AML-193 (cell line): ENCODE results near the gene AQP12A.

Experiments used
- DNase-seq, 2 experiments: peaks; one replicate each; lab custom pipeline; 2025; lab: John Stamatoyannopoulos, UW

Gene AQP12A

GRCh38 chr2:240723851-240724250 lies 32.2 kb downstream of the AQP12A start:
- no peak for DNase-seq

DNA sequence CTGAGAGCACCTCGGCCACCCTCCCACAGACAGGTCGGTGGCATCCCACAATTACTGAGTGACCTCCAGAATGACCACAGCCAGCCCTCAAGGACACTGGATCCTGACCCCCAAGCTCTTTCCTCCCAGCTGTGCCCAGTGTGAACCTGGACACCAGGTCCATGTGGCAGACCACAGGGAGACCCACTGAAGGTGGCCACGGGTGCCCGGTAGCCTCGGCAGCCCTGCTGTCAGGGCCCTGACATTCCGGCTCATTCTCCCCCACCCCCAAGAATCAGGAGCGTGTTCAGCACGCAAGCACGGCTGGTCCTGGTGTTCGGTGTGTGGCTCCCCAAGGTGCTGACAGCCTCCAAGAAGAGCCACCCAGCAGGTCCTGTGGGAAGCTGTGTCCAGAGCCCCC lies 32.8 kb downstream of the AQP12A start:
- no peak for DNase-seq

GRCh38 chr2:240725266-240725665 lies 33.6 kb downstream of the AQP12A start:
- no peak for DNase-seq

- DNase-seq: no peak
These were observed 34.0 kb downstream of the AQP12A start for GRCh38 chr2:240725671-240726070.

- no peak for DNase-seq
These were observed 35.2 kb downstream of the AQP12A start for GRCh38 chr2:240726876-240727275.

GRCh38 chr2:240727439-240727838 lies 35.8 kb downstream of the AQP12A start:
- no peak for DNase-seq

- DNase-seq: no peak
These were observed 36.2 kb downstream of the AQP12A start for GRCh38 chr2:240727913-240728312.

DNA sequence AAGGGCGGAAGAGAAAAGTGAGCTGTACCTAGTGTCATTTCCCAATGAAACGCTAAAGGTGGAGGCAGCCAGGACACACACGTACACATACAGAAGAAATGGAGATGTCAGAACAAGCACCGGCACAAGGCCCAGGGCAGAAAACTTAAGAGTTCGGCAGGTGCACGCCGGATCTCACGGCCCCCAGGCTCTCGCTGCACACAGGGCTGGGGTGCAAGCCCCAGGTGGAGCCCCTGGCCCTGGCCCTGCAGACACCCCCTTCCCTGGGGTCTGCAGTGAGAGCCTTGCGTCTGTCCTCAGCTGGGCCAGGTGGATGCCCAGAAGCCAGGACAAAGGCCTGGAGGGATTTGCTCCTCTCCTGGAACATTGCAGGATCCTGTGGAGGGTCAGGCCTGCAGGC lies 36.7 kb downstream of the AQP12A start:
- DNase-seq: no peak

DNA sequence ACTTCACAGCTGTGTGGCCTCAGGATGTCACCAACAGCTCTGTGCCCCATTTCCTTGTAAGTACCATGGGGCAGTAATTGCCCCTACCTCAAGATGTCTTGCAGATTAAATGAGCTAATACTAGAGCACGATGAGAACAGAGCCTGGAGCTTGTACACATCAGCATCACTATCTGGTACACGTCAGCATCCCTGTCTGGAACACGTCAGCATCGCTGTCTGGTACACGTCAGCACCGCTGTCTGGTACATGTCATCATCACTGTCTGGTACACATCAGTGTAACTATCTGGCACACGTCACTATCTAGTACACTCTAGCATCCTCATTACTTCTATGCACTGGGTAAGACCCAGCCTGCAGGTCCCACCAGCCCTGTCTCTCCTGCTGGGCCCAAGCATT lies 37.2 kb downstream of the AQP12A start:
- DNase-seq: no peak

DNA sequence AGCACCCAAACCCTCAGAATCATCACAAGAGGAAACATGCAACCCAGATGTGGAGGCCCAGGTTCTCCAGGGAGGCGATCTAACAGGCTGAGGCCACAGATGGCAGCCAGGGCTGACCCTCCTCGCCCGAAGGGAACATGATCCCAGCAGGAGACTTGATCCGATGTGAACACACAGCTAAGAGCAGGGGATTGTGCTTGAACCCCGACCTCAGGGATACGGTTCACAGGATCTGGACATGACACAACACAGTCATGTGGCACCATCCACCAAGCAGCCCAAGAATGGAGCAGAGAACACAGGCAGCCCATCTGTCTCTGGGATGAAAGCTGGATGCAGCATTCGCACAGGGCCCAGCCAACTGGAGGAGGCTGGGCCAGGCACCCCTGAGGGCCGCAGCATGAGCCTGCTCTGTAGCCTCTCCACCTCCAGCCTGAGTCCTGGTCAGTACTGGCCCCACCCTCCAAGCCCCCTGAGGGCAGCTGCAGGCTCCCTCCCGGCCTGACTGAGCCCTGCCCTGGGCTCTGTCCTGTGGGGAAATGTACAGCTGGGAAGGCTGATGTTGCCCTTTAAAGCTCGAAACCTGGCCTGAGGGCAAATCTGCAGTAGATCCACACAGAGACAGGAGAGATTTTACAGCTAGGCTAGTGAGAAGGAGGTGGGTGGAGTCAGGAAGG lies 39.0 kb downstream of the AQP12A start:
- no peak for DNase-seq

DNA sequence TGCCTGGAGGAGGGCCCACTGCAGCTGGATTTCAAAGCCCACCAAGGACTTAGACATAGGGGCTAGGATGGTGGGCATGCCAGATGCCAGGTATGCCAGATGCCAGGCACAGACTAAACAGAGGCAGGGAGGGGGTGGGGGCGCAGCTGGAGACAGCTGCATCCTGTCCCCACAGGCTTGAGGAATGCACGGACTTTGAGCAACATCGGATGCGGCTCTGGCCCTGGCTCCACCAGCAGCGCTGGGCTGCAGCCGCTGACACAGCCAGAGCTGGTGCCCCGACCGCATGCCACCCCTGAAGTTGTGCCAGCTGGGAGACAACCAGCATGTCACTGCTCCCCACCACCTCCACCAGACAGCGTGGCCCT lies 39.5 kb downstream of the AQP12A start:
- no peak for DNase-seq

GRCh38 chr2:240732184-240732583 lies 40.5 kb downstream of the AQP12A start:
- DNase-seq: no peak

DNA sequence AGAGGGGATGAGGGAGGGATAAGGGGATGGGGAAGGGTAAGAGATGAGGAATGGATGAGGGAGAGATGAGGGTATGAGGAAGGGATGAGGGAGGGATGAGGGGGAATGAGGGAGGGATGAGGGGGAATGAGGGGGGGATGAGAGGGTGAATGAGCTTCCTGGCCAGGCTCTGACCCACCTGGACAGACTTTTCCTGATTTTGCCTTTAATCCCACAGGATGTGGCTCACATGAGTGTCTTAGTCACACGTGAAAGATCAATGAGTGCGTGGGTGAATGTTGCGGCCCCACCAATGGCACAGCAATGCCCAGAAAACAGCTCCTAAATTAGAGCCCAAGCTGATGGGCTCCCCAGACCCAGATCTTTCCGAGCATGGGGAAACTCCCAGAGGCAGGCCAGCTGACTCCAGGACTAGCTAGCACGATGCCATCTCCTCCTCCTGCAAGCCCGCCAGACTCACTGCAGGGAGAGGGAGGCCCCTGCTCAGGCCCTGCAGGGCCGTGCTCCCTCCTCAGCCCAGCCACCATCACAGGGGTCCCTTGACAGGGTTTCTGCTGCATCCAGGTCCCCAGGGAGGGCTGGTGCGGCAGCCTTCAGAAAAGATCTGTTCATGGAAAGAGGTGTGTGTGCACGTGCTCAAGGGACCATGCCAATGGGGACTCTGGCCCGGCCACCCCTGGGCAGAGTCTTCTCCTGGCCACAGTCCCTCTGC lies 41.4 kb downstream of the AQP12A start:
- DNase-seq: no peak

DNA sequence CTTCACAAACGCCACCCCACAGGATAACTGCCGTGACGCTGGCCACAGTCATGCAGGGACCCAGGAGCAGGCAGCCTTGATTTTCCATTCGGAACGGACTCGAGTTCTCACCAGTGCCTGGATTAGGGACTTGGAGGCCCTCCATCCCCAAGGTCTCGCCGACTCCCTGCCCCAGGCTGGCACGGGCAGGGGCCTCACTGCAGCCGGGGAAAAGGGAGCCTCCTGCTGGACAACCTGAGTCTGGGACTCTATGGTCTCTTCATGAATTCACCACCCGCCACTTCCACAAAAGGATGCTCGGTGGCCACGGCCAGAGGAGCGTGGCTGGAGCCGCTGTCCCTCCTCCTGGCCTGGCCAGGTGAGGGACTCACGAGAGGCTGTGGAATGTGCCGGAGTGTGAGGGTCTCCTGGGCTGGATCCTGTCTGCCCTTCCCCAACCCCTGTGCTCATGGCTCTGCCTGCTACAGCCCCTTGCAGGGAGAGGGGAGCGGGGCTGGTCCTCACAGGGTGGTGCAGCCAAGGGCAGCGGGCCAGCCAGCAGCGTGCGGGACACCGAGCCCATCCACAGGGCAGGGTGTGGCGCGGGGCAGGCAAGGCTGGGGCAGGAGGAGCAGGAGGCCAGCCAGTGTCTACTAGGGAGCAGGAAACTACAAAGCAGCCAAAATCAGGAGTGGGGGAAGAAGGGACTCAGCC lies 42.3 kb downstream of the AQP12A start:
- DNase-seq: peak; percentile 6 to 15

GRCh38 chr2:240734756-240735155 lies 43.1 kb downstream of the AQP12A start:
- no peak for DNase-seq

DNA sequence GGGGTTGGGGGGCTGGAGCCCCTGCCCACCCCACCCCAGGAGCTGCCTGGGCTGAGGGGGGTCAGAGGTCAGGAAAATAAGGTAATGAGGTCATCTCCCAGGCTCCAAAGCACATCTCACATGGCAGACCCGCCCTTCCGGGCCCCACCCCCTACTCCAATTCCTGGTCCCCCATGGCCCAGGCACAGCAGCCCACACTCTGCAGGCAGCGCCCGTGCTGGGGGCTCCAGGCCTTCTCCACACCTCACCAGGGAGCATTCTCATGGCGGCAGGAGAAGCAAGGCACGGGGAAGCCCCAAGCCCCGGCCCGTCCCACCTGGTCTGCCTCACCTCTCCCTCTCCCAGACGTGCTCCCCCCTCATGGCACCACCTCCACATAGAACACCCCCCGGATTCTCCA lies 43.8 kb downstream of the AQP12A start:
- no peak for DNase-seq

- DNase-seq: no peak
These were observed 44.9 kb downstream of the AQP12A start for GRCh38 chr2:240736281-240737250.

DNA sequence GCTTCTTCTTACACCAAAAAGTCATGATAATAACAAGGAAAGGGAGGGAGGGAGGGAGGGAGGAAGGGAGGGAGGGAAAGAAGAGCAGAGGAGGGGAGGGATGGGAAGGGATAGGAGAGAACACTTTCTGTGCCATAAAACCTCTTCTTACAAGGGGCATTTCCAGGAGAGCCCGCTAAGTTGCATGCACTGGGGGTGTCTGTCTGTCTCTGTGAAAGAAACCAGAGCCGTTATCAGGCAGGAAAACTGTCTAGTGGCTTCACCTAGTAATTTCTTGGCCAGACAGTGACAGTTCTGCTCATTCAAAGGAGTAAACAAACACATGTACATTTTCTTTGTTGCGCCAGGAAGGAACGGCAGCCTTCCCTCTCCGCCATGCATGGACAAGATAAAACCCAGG lies 45.8 kb downstream of the AQP12A start:
- no peak for DNase-seq

GRCh38 chr2:240737958-240738357 lies 46.3 kb downstream of the AQP12A start:
- DNase-seq: no peak

GRCh38 chr2:240739797-240740196 lies 48.1 kb downstream of the AQP12A start:
- no peak for DNase-seq

DNA sequence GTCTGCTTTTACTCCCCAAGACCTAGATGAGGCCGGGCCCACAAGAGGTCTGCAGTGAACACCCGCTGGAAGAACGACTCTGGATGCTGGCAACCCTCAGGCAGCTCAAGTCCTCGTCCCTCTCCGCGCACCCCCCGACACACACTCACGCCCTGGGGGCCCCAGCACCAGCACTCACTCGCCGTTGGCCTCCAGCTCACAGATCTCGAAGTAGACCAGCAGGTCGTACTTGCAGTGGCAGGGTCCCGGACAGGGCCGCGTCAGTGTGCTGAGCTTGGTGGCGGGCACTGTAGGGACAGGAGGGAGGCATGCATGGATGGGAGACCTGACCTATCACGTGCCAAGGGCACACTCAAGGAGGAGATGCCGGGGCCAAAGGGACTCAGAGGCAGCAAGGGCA lies 49.4 kb downstream of the AQP12A start:
- no peak for DNase-seq

DNA sequence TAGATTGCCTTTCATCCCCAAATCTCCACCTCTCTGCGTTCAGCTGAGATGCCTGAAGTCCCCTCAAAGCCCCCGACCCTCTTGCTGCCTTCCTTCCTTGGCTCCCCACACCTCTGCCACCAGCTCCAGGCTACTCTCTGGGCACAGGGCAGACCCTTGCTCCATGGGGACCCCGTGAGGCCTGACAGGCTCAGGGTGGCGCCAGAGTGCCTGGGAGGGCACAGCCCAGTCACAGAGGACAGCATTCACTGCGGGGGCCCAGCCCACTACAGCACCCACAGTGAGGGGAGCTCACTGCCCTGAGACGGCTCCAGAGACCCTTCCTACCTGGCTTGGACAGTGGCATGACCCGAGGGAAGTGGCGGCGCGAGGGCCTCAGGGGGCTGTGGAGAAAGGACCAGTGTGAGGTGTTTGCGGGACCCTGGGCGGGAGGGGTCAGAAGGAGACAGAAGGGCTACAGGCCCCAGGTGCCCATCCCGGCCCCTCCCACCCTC lies 51.0 kb downstream of the AQP12A start:
- no peak for DNase-seq
